A673 (cell line): ENCODE results near the gene MAGI1. TPM values are rescaled to one million over a fixed set of nuclear protein-coding genes. Genes with fewer than 3 reads are reported as not detected.

Source experiments
- BruUV-seq: library from RNA; stranded (reverse); fragments of 400-500 nt; replicated peaks from 2 replicates; lab custom pipeline; 2021; lab: Mats Ljungman, UMichigan
- CTCF ChIA-PET: fragments of 300-600 bp; sonication (Branson Sonifier 250); formaldehyde crosslinking; loops from one replicate; lab custom pipeline; 2022; ENCODE audit warnings: antibody characterized with exemption; lab: Charles Lee
- POLR2A ChIA-PET: fragments of 300-600 bp; sonication (Branson Sonifier 250); formaldehyde crosslinking; loops from one replicate; lab custom pipeline; 2022; ENCODE audit warnings: antibody characterized with exemption; ENCODE audit not compliant: low non-redundant PET; lab: Charles Lee
- DNase-seq: peaks from one replicate; pipeline ENCODE4 v3.0.0-alpha.2; 2015; ENCODE audit warnings: low spot score
- H3K27ac ChIP-seq: fragments of 200-600 bp; sonication (generic); 2 replicates; pipeline ENCODE4 v1.5.1; 2016; ENCODE audit warnings: mixed run types, low read depth, mild to moderate bottlenecking, mixed read lengths, antibody characterized with exemption, low read length; ENCODE audit not compliant: poor library complexity, severe bottlenecking
- H3K27me3 ChIP-seq: fragments of 200-600 bp; sonication (generic); replicated peaks from 2 replicates; pipeline ENCODE4 v1.6.1; 2017; ENCODE audit warnings: mixed run types, low read depth, mild to moderate bottlenecking, mixed read lengths, antibody characterized with exemption, low read length; ENCODE audit not compliant: insufficient read depth, poor library complexity
- H3K36me3 ChIP-seq: fragments of 200-600 bp; sonication (generic); 2 replicates; pipeline ENCODE4 v1.6.1; 2016; ENCODE audit warnings: mixed run types, mild to moderate bottlenecking, mixed read lengths, antibody characterized with exemption, low read length; ENCODE audit not compliant: insufficient read depth, poor library complexity, severe bottlenecking
- H3K4me1 ChIP-seq: fragments of 200-600 bp; sonication (generic); 2 replicates; pipeline ENCODE4 v1.6.1; 2017; ENCODE audit warnings: mixed run types, mild to moderate bottlenecking, mixed read lengths, antibody characterized with exemption, low read length; ENCODE audit not compliant: insufficient read depth, poor library complexity, severe bottlenecking
- H3K4me3 ChIP-seq: fragments of 200-600 bp; sonication (generic); 2 replicates; pipeline ENCODE4 v1.5.1; 2016; ENCODE audit warnings: low read depth, mixed run types, mild to moderate bottlenecking, mixed read lengths, low read length; ENCODE audit not compliant: poor library complexity, severe bottlenecking
- H3K9me3 ChIP-seq: fragments of 200-600 bp; sonication (generic); 2 replicates; pipeline ENCODE4 v1.6.1; 2016; ENCODE audit warnings: mixed run types, low read depth, mild to moderate bottlenecking, mixed read lengths, antibody characterized with exemption, low read length; ENCODE audit not compliant: poor library complexity, severe bottlenecking
- EZH2 ChIP-seq: fragments of 200-600 bp; sonication (generic); IDR thresholded peaks from 2 replicates; pipeline ENCODE4 v1.6.1; 2017; ENCODE audit warnings: borderline replicate concordance, low read depth, mild to moderate bottlenecking, mixed read lengths, antibody characterized with exemption, low read length; ENCODE audit not compliant: poor library complexity, severe bottlenecking
- intact Hi-C: fragments of 100-400 bp; cut with micrococcal nuclease; formaldehyde crosslinking; loops from one replicate; pipeline ENCODE4 v1.10.0; 2022; ENCODE audit not compliant: unreplicated experiment
- total RNA-seq: library from RNA; stranded (reverse); gene quantifications from 2 replicates; pipeline ENCODE4 v1.2.3, GENCODE V29; 2021
- TF ChIP-seq, protein P1 (sequence below): fragments of 300-800, 200-600 bp; sonication (generic); conservative IDR thresholded peaks from 2 replicates; pipeline ENCODE4 v1.5.1; 2017; ENCODE audit warnings: low read depth, mild to moderate bottlenecking, antibody characterized with exemption, low read length, moderate library complexity, mixed read lengths

The MAGI1 gene
- total RNA-seq, 1 experiment from 2014 or later = 30.5 TPM

DNA sequence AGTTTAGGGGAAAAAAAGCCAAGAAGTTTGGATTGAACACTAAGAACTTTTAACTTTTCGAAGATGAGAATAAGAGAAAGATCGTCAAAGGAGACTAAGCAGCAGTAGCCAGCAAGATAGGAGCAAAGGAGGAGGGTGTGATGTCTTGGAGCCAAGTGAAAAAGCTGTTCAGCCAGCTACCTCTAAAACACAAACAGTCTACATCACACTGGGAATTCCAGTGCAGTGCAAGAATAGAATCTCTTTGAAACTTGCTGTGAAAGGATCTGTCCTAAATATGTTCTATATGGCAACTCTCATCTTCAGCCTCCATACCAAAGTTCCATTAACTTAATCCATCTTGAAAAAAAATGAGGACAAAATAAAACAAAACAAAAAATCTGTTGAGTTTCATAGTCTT lies 541.5 kb downstream of the MAGI1 start:
- no peaks in the 10 kb centered on the region for H3K9me3 ChIP-seq
- H3K4me3 ChIP-seq = no peak overlapping the region
- BruUV-seq = no TSS peak
- H3K36me3 ChIP-seq = no peaks in the 10 kb centered on the region
- no peak for DNase-seq
- H3K4me1 ChIP-seq = no peaks in the 10 kb centered on the region
- H3K27ac ChIP-seq = no peak overlapping the region
- TF ChIP-seq, protein P1, sequence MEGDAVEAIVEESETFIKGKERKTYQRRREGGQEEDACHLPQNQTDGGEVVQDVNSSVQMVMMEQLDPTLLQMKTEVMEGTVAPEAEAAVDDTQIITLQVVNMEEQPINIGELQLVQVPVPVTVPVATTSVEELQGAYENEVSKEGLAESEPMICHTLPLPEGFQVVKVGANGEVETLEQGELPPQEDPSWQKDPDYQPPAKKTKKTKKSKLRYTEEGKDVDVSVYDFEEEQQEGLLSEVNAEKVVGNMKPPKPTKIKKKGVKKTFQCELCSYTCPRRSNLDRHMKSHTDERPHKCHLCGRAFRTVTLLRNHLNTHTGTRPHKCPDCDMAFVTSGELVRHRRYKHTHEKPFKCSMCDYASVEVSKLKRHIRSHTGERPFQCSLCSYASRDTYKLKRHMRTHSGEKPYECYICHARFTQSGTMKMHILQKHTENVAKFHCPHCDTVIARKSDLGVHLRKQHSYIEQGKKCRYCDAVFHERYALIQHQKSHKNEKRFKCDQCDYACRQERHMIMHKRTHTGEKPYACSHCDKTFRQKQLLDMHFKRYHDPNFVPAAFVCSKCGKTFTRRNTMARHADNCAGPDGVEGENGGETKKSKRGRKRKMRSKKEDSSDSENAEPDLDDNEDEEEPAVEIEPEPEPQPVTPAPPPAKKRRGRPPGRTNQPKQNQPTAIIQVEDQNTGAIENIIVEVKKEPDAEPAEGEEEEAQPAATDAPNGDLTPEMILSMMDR = no peak
- TF ChIP-seq EZH2 = no peak
- H3K27me3 ChIP-seq = no peaks in the 10 kb centered on the region
- CTCF ChIA-PET = no interaction called here
- POLR2A ChIA-PET = no interaction called here
- intact Hi-C loops = no loop called here

DNA sequence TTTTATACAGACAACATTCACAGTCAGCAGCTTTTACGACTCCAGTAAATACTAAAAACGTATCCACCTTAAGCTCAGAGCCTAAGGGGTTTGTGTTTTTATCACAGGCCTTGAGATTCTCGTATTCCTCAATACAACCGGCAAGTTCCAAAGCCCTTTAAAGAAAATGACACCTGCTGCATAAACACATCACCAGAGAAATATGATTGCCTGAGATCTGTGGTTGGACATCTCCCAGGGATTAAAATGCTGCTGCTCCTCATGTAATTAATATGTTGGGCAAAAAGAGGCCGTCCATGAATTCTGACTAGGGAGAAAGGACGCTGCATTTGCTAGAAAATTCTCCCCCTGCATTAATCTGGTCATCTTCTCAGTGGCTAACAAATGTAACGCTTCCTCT lies 544.8 kb downstream of the MAGI1 start:
- Histone ChIP-seq H3K9me3 (no peaks in the 10 kb centered on the region), H3K27ac (no peak overlapping the region), H3K4me1 (no peaks in the 10 kb centered on the region), H3K27me3 (no peaks in the 10 kb centered on the region), H3K36me3 (no peaks in the 10 kb centered on the region), H3K4me3 (no peak overlapping the region)
- TF ChIP-seq EZH2 = no peak
- TF ChIP-seq, protein P1 = no peak
- no TSS peak for BruUV-seq
- ChIA-PET CTCF (no interaction called here), POLR2A (no interaction called here)
- no peak for DNase-seq
- intact Hi-C loops = no loop called here

DNA sequence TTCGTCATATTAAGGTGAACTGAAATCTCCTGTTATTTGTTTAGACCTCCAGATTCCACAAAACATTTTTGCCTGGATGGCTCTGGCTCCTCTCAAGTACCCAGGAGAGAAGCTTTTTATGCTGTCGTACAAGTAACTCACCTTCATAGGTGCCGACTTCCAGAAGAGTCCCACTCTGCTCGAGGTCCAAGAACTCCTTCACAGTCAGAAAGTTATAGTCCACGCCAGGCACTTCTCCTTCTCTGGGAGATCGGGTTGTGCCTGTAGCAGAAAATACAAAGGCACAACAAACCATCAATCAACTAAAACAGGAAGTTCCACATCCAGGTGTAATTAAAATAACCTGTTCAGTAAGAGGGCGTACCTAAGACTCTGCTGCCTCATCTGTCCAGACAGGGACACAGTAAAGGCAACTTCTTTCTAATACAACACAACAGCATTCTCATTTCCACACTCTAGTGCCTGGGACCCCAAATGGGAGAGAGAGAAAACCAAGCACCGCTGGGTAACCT lies 545.3 kb downstream of the MAGI1 start:
- CTCF ChIA-PET = no interaction called here
- no TSS peak for BruUV-seq

More for the DNA sequence above, 545.3 kb downstream of the MAGI1 start:
- no peak overlapping the region for H3K27ac ChIP-seq
- no peaks in the 10 kb centered on the region for H3K9me3 ChIP-seq
- no peak overlapping the region for H3K4me3 ChIP-seq
- DNase-seq = no peak
- no peaks in the 10 kb centered on the region for H3K4me1 ChIP-seq
- TF ChIP-seq EZH2 = no peak
- TF ChIP-seq, protein P1 = no peak
- no peaks in the 10 kb centered on the region for H3K36me3 ChIP-seq
- intact Hi-C loops = no loop called here
- H3K27me3 ChIP-seq = no peaks in the 10 kb centered on the region
- POLR2A ChIA-PET = no interaction called here
